H1 (cell line): ENCODE results near the gene RGS9. TPM values are rescaled to one million over a fixed set of nuclear protein-coding genes. Genes with fewer than 3 reads are reported as not detected.

Experiments used
- CREB1 ChIP-seq: IDR thresholded peaks from 2 replicates; pipeline ENCODE4 v1.6.1; 2012; ENCODE audit warnings: inconsistent platforms
- HDAC2 ChIP-seq, 2 experiments: fragments of 300-600 bp in 1 of 2; sonication (generic) in 1 of 2; IDR thresholded peaks; 2 replicates each; pipeline ENCODE4 v1.6.1; 2011 to 2012; ENCODE audit warnings: low read depth in 2 of 2, low read length in 2 of 2, mild to moderate bottlenecking in 2 of 2, moderate library complexity in 2 of 2, borderline replicate concordance in 1 of 2, inconsistent platforms in 1 of 2
- KDM4A ChIP-seq: IDR thresholded peaks from one replicate; pipeline ENCODE4 v1.7.1; 2012; ENCODE audit warnings: low read depth, mild to moderate bottlenecking, moderate library complexity, low read length, inconsistent platforms; ENCODE audit not compliant: severe bottlenecking
- KDM5A ChIP-seq: fragments of 200-600 bp; IDR thresholded peaks from 2 replicates; pipeline ENCODE4 v1.7.1; 2012; ENCODE audit warnings: mild to moderate bottlenecking, low read length, inconsistent platforms, mixed read lengths
- POU5F1 ChIP-seq: IDR thresholded peaks from 2 replicates; pipeline ENCODE4 v1.6.1; 2011; ENCODE audit warnings: low read depth, mild to moderate bottlenecking, low read length, moderate library complexity
- RXRA ChIP-seq: IDR thresholded peaks from 2 replicates; pipeline ENCODE4 v1.6.1; 2011; ENCODE audit warnings: low read depth, mild to moderate bottlenecking, low read length, moderate library complexity; ENCODE audit not compliant: insufficient read depth
- SIRT6 ChIP-seq: IDR thresholded peaks from one replicate; pipeline ENCODE4 v1.7.1; 2012; ENCODE audit warnings: low read length, inconsistent platforms
- SP2 ChIP-seq: IDR thresholded peaks from 2 replicates; pipeline ENCODE4 v1.6.1; 2012; ENCODE audit warnings: mild to moderate bottlenecking, low read length, inconsistent platforms
- TBP ChIP-seq: IDR thresholded peaks from 2 replicates; pipeline ENCODE4 v1.6.1; 2011; ENCODE audit warnings: low read depth, low read length, improper control_type of control experiment
- polyA plus RNA-seq, 7 experiments: library from polyadenylated mRNA; depleted of rRNA in 3 of 7; stranded (reverse) in 5 of 7; unstranded in 2 of 7; fragments of >200 nt in 5 of 7; fragments of 200-250 nt in 2 of 7; gene quantifications; 1 replicate in 5 of 7; 2 replicates in 1 of 7; 4 replicates in 1 of 7; pipeline versions ENCODE4 v1.2.1 to v1.2.3, GENCODE V29; 2011 to 2013; ENCODE audit warnings: missing spikeins in 2 of 7, mixed read lengths in 2 of 7
- total RNA-seq: library from RNA; stranded (reverse); fragmentation: NEBNext Ultra II Directional; extraction: Animal tissue kit (Norgen Biotek cat#: 25700); gene quantifications from 2 replicates; pipeline ENCODE4 v1.2.1, GENCODE V29; 2021
- TF ChIP-seq, protein P1 (sequence below): fragments of 300-600 bp; sonication (generic); IDR thresholded peaks from 2 replicates; pipeline ENCODE4 v1.7.1; 2012; ENCODE audit warnings: low read length, moderate library complexity, mild to moderate bottlenecking, inconsistent platforms; ENCODE audit not compliant: insufficient replicate concordance
- TF ChIP-seq, protein P2 (sequence below): IDR thresholded peaks from 2 replicates; pipeline ENCODE4 v1.6.1; 2012; ENCODE audit warnings: low read length, inconsistent platforms

Gene RGS9
- total and polyA plus RNA-seq, 2 of the 8 experiments (the other 6 are each of a cell fraction or from before 2014, with no cell fraction given) = 8.9 to 20.5 TPM

DNA sequence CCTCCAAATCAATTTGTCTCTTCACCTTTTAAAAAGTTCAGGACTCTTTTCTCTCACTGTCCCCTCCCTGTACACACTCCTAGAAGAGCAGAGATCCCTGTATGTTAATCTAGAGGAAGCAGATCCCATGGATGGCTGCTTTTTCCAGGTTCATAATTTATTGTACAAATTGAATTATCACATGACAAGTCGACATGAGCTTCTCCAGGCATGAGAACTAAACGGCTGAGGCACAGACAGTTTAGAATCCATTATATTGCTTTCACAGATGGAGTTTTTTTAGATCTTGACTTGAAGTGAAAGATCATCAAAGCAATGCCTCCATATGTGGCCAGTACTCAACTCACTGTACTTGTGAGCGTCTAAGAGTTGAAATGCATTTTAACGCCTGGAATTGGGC is 47.9 kb downstream of the RGS9 start (continued):
- TF ChIP-seq, protein P1, sequence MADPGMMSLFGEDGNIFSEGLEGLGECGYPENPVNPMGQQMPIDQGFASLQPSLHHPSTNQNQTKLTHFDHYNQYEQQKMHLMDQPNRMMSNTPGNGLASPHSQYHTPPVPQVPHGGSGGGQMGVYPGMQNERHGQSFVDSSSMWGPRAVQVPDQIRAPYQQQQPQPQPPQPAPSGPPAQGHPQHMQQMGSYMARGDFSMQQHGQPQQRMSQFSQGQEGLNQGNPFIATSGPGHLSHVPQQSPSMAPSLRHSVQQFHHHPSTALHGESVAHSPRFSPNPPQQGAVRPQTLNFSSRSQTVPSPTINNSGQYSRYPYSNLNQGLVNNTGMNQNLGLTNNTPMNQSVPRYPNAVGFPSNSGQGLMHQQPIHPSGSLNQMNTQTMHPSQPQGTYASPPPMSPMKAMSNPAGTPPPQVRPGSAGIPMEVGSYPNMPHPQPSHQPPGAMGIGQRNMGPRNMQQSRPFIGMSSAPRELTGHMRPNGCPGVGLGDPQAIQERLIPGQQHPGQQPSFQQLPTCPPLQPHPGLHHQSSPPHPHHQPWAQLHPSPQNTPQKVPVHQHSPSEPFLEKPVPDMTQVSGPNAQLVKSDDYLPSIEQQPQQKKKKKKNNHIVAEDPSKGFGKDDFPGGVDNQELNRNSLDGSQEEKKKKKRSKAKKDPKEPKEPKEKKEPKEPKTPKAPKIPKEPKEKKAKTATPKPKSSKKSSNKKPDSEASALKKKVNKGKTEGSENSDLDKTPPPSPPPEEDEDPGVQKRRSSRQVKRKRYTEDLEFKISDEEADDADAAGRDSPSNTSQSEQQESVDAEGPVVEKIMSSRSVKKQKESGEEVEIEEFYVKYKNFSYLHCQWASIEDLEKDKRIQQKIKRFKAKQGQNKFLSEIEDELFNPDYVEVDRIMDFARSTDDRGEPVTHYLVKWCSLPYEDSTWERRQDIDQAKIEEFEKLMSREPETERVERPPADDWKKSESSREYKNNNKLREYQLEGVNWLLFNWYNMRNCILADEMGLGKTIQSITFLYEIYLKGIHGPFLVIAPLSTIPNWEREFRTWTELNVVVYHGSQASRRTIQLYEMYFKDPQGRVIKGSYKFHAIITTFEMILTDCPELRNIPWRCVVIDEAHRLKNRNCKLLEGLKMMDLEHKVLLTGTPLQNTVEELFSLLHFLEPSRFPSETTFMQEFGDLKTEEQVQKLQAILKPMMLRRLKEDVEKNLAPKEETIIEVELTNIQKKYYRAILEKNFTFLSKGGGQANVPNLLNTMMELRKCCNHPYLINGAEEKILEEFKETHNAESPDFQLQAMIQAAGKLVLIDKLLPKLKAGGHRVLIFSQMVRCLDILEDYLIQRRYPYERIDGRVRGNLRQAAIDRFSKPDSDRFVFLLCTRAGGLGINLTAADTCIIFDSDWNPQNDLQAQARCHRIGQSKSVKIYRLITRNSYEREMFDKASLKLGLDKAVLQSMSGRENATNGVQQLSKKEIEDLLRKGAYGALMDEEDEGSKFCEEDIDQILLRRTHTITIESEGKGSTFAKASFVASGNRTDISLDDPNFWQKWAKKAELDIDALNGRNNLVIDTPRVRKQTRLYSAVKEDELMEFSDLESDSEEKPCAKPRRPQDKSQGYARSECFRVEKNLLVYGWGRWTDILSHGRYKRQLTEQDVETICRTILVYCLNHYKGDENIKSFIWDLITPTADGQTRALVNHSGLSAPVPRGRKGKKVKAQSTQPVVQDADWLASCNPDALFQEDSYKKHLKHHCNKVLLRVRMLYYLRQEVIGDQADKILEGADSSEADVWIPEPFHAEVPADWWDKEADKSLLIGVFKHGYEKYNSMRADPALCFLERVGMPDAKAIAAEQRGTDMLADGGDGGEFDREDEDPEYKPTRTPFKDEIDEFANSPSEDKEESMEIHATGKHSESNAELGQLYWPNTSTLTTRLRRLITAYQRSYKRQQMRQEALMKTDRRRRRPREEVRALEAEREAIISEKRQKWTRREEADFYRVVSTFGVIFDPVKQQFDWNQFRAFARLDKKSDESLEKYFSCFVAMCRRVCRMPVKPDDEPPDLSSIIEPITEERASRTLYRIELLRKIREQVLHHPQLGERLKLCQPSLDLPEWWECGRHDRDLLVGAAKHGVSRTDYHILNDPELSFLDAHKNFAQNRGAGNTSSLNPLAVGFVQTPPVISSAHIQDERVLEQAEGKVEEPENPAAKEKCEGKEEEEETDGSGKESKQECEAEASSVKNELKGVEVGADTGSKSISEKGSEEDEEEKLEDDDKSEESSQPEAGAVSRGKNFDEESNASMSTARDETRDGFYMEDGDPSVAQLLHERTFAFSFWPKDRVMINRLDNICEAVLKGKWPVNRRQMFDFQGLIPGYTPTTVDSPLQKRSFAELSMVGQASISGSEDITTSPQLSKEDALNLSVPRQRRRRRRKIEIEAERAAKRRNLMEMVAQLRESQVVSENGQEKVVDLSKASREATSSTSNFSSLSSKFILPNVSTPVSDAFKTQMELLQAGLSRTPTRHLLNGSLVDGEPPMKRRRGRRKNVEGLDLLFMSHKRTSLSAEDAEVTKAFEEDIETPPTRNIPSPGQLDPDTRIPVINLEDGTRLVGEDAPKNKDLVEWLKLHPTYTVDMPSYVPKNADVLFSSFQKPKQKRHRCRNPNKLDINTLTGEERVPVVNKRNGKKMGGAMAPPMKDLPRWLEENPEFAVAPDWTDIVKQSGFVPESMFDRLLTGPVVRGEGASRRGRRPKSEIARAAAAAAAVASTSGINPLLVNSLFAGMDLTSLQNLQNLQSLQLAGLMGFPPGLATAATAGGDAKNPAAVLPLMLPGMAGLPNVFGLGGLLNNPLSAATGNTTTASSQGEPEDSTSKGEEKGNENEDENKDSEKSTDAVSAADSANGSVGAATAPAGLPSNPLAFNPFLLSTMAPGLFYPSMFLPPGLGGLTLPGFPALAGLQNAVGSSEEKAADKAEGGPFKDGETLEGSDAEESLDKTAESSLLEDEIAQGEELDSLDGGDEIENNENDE = no peak
- no peak for TF ChIP-seq KDM4A
- TF ChIP-seq, protein P2, sequence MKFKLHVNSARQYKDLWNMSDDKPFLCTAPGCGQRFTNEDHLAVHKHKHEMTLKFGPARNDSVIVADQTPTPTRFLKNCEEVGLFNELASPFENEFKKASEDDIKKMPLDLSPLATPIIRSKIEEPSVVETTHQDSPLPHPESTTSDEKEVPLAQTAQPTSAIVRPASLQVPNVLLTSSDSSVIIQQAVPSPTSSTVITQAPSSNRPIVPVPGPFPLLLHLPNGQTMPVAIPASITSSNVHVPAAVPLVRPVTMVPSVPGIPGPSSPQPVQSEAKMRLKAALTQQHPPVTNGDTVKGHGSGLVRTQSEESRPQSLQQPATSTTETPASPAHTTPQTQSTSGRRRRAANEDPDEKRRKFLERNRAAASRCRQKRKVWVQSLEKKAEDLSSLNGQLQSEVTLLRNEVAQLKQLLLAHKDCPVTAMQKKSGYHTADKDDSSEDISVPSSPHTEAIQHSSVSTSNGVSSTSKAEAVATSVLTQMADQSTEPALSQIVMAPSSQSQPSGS = no peak
- TF ChIP-seq RXRA = no peak
- no peak for TF ChIP-seq SP2
- TF ChIP-seq POU5F1 = no peak
- TF ChIP-seq KDM5A = no peak
- TF ChIP-seq HDAC2 (IDR thresholded peaks at IDR 0.05; ENCODE audit: borderline replicate concordance in 1 of 2, low read depth in 2 of 2, low read length in 2 of 2) = no peak
- TF ChIP-seq SIRT6 = no peak
- TF ChIP-seq CREB1 = no peak
- TF ChIP-seq TBP = no peak
